Measurements from ENCODE around the gene AP5S1. TPM values are rescaled to one million over a fixed set of nuclear protein-coding genes. Genes with fewer than 3 reads are reported as not detected.

The AP5S1 gene
- total and polyA plus RNA-seq, 2 of the 4 experiments (the other 2 are of a cell fraction): 10.1 to 11.7 TPM

DNA sequence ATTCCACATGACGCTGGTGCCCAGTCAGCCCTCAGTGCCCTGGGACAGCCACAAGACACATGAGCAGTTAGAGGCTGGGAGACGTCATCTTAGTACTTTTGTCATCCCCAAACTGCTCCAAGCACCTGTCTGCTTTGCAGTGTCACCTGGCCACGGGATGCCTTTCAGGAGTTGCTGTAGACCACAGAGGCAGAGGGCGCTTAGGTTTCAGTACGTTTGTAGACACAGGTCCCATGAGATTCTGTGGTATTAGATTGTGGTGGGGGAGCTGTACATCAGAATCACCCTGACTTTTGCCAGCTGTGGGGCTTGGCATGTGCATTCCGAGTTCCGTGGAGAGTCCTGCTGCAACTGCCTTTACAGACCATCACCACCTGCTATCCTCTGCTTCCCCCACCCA lies 43.0 kb downstream of the AP5S1 start:
- no peaks in the 10 kb centered on the region for H3K9me1 ChIP-seq (ENCODE audit: insufficient read depth, low read length)
- H3K56ac ChIP-seq (ENCODE audit: extremely low read depth, insufficient read depth, low read length): no peak overlapping the region
- H2AK9ac ChIP-seq (replicated peaks; ENCODE audit: low read depth, low read length, poor library complexity): no peak overlapping the region
- no peak overlapping the region for H4K8ac ChIP-seq (ENCODE audit: low read depth in 2 of 2, low read length in 2 of 2)
- no peak overlapping the region for H3K27ac ChIP-seq (ENCODE audit: insufficient read depth, low read length)
- no peak overlapping the region for H4K5ac ChIP-seq (ENCODE audit: low read depth, low read length)
- no peak overlapping the region for H3K4ac ChIP-seq (ENCODE audit: low read depth, low read length)
- no TSS peak for BruUV-seq (replicated peaks)
- no peak overlapping the region for H3K14ac ChIP-seq (replicated peaks; ENCODE audit: low read depth, low read length)
- H2AFZ ChIP-seq (replicated peaks; ENCODE audit: low read length, poor library complexity): no peak overlapping the region
- WGBS, 2 experiments (ENCODE audit: extremely low coverage in 2 of 2, insufficient read length in 1 of 2): no CpG with 5 or more reads among the region's 7 CpGs
- peaks cover 79% of the 10 kb centered on the region for H3K36me3 ChIP-seq (ENCODE audit: control insufficient read depth, insufficient read depth, low read length)
- POLR2A ChIA-PET (ENCODE audit: unreplicated experiment): no interaction called here
- H2AK5ac ChIP-seq (ENCODE audit: low read depth, low read length): no peak overlapping the region
- H2BK20ac ChIP-seq (ENCODE audit: low read depth, low read length): no peak overlapping the region
- dilution Hi-C loops (cut with HindIII; ENCODE audit: low sequenced_read_pairs, unreplicated experiment): no loop called here
- no peak overlapping the region for H3K4me2 ChIP-seq (ENCODE audit: low read depth, low read length)
- CTCF ChIA-PET: no interaction called here
- intact Hi-C loops (cut with micrococcal nuclease): no loop called here
- H2BK15ac ChIP-seq (ENCODE audit: low read depth, low read length): no peak overlapping the region
- H3K27me3 ChIP-seq (ENCODE audit: control insufficient read depth, insufficient read depth, low read length): no peaks in the 10 kb centered on the region
- H4K91ac ChIP-seq (ENCODE audit: insufficient read depth, low read depth, low read length): no peak overlapping the region
- no peak overlapping the region for H3K4me3 ChIP-seq (ENCODE audit: insufficient read depth, low read depth, low read length)
- no peaks in the 10 kb centered on the region for H3K4me1 ChIP-seq (ENCODE audit: control insufficient read depth, insufficient read depth, low read length)
- no peak overlapping the region for H3K9ac ChIP-seq (ENCODE audit: low read depth, low read length)
- H2BK120ac ChIP-seq (ENCODE audit: low read depth, low read length): no peak overlapping the region
- peaks cover 27% of the 10 kb centered on the region; the same call in 1 of the 2 replicates for H4K20me1 ChIP-seq (ENCODE audit: insufficient read depth, low read length)
- TF ChIP-seq CEBPB (IDR thresholded peaks at IDR 0.05; ENCODE audit: low read depth, low read length): no peak
- no peak for TF ChIP-seq RFX5 (IDR thresholded peaks at IDR 0.05; ENCODE audit: low read depth, low read length)
- no peak for TF ChIP-seq BHLHE40 (IDR thresholded peaks at IDR 0.05; ENCODE audit: low read depth, low read length)
- TF ChIP-seq CHD1 (IDR thresholded peaks at IDR 0.05; ENCODE audit: low read depth, low read length): no peak
- no peak for TF ChIP-seq POLR2A (IDR thresholded peaks at IDR 0.05; ENCODE audit: low read depth, low read length)
- TF ChIP-seq, protein P1, sequence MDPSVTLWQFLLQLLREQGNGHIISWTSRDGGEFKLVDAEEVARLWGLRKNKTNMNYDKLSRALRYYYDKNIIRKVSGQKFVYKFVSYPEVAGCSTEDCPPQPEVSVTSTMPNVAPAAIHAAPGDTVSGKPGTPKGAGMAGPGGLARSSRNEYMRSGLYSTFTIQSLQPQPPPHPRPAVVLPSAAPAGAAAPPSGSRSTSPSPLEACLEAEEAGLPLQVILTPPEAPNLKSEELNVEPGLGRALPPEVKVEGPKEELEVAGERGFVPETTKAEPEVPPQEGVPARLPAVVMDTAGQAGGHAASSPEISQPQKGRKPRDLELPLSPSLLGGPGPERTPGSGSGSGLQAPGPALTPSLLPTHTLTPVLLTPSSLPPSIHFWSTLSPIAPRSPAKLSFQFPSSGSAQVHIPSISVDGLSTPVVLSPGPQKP (IDR thresholded peaks at IDR 0.05; ENCODE audit: borderline replicate concordance, low read depth, low read length): no peak
- TF ChIP-seq MAZ (IDR thresholded peaks at IDR 0.05; ENCODE audit: borderline replicate concordance, low read depth, low read length): no peak
- no peak for TF ChIP-seq NFE2L2 (IDR thresholded peaks at IDR 0.05; ENCODE audit: low read depth, low read length)
- TF ChIP-seq RAD21 (IDR thresholded peaks at IDR 0.05; ENCODE audit: low read length): no peak
- no peak for TF ChIP-seq SMC3 (IDR thresholded peaks at IDR 0.05; ENCODE audit: low read depth, low read length)
- TF ChIP-seq CTCF (conservative IDR thresholded peaks at IDR 0.05; ENCODE audit: low read depth, low read length): no peak
- no peak for TF ChIP-seq RCOR1 (IDR thresholded peaks at IDR 0.05; ENCODE audit: insufficient replicate concordance, low read length)
- no peak for TF ChIP-seq USF2 (IDR thresholded peaks at IDR 0.05; ENCODE audit: low read depth, low read length)
- TF ChIP-seq MXI1 (IDR thresholded peaks at IDR 0.05; ENCODE audit: borderline replicate concordance, low read depth, low read length): no peak
- TF ChIP-seq MAFK (IDR thresholded peaks at IDR 0.05; ENCODE audit: low read depth, low read length): no peak
- no peak for TF ChIP-seq FOS (IDR thresholded peaks at IDR 0.05; ENCODE audit: low read depth, low read length)
- no peak for ATAC-seq (ENCODE audit: low read depth)
- H3K79me1 ChIP-seq (ENCODE audit: low read depth in 1 of 2, low read length in 2 of 2): peaks cover 15 to 30% of the 10 kb centered on the region in 2 experiments; a peak in 3 of 4 replicates
- no peak for DNase-seq
- H2BK5ac ChIP-seq (ENCODE audit: low read depth, low read length, poor library complexity, severe bottlenecking): no peak overlapping the region
- H3K9me3 ChIP-seq (ENCODE audit: control insufficient read depth, insufficient read depth, low read length): peaks cover 5% of the 10 kb centered on the region
- in situ Hi-C loops (cut with MboI; ENCODE audit: low sequenced_read_pairs): no loop called here
- H3K23ac ChIP-seq (ENCODE audit: low read depth, low read length): no peak overlapping the region
- H3K18ac ChIP-seq (ENCODE audit: low read depth, low read length): no peak overlapping the region

Measured in IMR-90 (cell line).